Measurements from ENCODE around the gene ARL1. TPM values are rescaled to one million over a fixed set of nuclear protein-coding genes. Genes with fewer than 3 reads are reported as not detected.

The ARL1 gene
- total and polyA plus RNA-seq, 2 of the 4 experiments (the other 2 are of a cell fraction) = 124 to 163 TPM

GRCh38 chr12:101372431-101372830 is 35.1 kb downstream of the ARL1 start:
- Histone ChIP-seq H3K4me3 (ENCODE audit: insufficient read depth, low read depth, low read length) (no peak overlapping the region), H4K20me1 (ENCODE audit: insufficient read depth, low read length) (no peaks in the 10 kb centered on the region), H3K18ac (ENCODE audit: low read depth, low read length) (no peak overlapping the region), H2BK120ac (ENCODE audit: low read depth, low read length) (no peak overlapping the region), H3K9ac (ENCODE audit: low read depth, low read length) (no peak overlapping the region), H4K8ac (ENCODE audit: low read depth in 2 of 2, low read length in 2 of 2) (no peak overlapping the region), H2BK20ac (ENCODE audit: low read depth, low read length) (no peak overlapping the region), H2BK15ac (ENCODE audit: low read depth, low read length) (no peak overlapping the region), H3K4me2 (ENCODE audit: low read depth, low read length) (no peak overlapping the region), H2AFZ (replicated peaks; ENCODE audit: low read length, poor library complexity) (no peak overlapping the region), H4K5ac (ENCODE audit: low read depth, low read length) (no peak overlapping the region), H2AK9ac (replicated peaks; ENCODE audit: low read depth, low read length, poor library complexity) (no peak overlapping the region), H2BK5ac (ENCODE audit: low read depth, low read length, poor library complexity, severe bottlenecking) (no peak overlapping the region), H3K4me1 (ENCODE audit: control insufficient read depth, insufficient read depth, low read length) (no peaks in the 10 kb centered on the region), H3K36me3 (ENCODE audit: control insufficient read depth, insufficient read depth, low read length) (peaks cover 28% of the 10 kb centered on the region), H3K79me1 (ENCODE audit: low read depth in 1 of 2, low read length in 2 of 2) (no peaks in the 10 kb centered on the region), H3K27me3 (ENCODE audit: control insufficient read depth, insufficient read depth, low read length) (no peaks in the 10 kb centered on the region), H3K9me3 (ENCODE audit: control insufficient read depth, insufficient read depth, low read length) (no peaks in the 10 kb centered on the region), H2AK5ac (ENCODE audit: low read depth, low read length) (no peak overlapping the region), H3K4ac (ENCODE audit: low read depth, low read length) (no peak overlapping the region), H4K91ac (ENCODE audit: insufficient read depth, low read depth, low read length) (no peak overlapping the region), H3K23ac (ENCODE audit: low read depth, low read length) (no peak overlapping the region), H3K9me1 (ENCODE audit: insufficient read depth, low read length) (0 out of 2 replicates have a peak, but pooled peaks cover 2% of the 10 kb centered on the region), H3K14ac (replicated peaks; ENCODE audit: low read depth, low read length) (no peak overlapping the region), H3K27ac (ENCODE audit: insufficient read depth, low read length) (no peak overlapping the region), H3K56ac (ENCODE audit: extremely low read depth, insufficient read depth, low read length) (no peak overlapping the region)
- DNase-seq (no peak), ATAC-seq (ENCODE audit: low read depth) (no peak)
- TF ChIP-seq CHD1 (IDR thresholded peaks at IDR 0.05; ENCODE audit: low read depth, low read length) = no peak
- no peak for TF ChIP-seq BHLHE40 (IDR thresholded peaks at IDR 0.05; ENCODE audit: low read depth, low read length)
- TF ChIP-seq ELK1 (IDR thresholded peaks at IDR 0.05; ENCODE audit: borderline replicate concordance, low read depth, low read length) = no peak
- TF ChIP-seq CTCF (conservative IDR thresholded peaks at IDR 0.05; ENCODE audit: low read depth, low read length) = no peak
- no peak for TF ChIP-seq MAZ (IDR thresholded peaks at IDR 0.05; ENCODE audit: borderline replicate concordance, low read depth, low read length)
- TF ChIP-seq RAD21 (IDR thresholded peaks at IDR 0.05; ENCODE audit: low read length) = no peak
- TF ChIP-seq FOS (IDR thresholded peaks at IDR 0.05; ENCODE audit: low read depth, low read length) = no peak
- no peak for TF ChIP-seq USF2 (IDR thresholded peaks at IDR 0.05; ENCODE audit: low read depth, low read length)
- no peak for TF ChIP-seq RCOR1 (IDR thresholded peaks at IDR 0.05; ENCODE audit: insufficient replicate concordance, low read length)
- no peak for TF ChIP-seq SMC3 (IDR thresholded peaks at IDR 0.05; ENCODE audit: low read depth, low read length)
- TF ChIP-seq MXI1 (IDR thresholded peaks at IDR 0.05; ENCODE audit: borderline replicate concordance, low read depth, low read length) = no peak
- WGBS, 2 experiments (ENCODE audit: extremely low coverage in 2 of 2, insufficient read length in 1 of 2) = no CpG with 5 or more reads among the region's 1 CpG
- BruUV-seq (replicated peaks) = no TSS peak
- POLR2A ChIA-PET (ENCODE audit: unreplicated experiment) = no interaction called here
- in situ Hi-C loops (cut with MboI; ENCODE audit: low sequenced_read_pairs) (no loop called here), dilution Hi-C loops (cut with HindIII; ENCODE audit: low sequenced_read_pairs, unreplicated experiment) (no loop called here), intact Hi-C loops (cut with micrococcal nuclease) (no loop called here)
- CTCF ChIA-PET = no interaction called here
